ENCODE data around the gene PLEKHB2.

GRCh38 chr2:131093006-131093695 is 12.0 kb upstream of the PLEKHB2 start, which contains the start of gene FAM168B:
- TF ChIP-seq, protein P1, sequence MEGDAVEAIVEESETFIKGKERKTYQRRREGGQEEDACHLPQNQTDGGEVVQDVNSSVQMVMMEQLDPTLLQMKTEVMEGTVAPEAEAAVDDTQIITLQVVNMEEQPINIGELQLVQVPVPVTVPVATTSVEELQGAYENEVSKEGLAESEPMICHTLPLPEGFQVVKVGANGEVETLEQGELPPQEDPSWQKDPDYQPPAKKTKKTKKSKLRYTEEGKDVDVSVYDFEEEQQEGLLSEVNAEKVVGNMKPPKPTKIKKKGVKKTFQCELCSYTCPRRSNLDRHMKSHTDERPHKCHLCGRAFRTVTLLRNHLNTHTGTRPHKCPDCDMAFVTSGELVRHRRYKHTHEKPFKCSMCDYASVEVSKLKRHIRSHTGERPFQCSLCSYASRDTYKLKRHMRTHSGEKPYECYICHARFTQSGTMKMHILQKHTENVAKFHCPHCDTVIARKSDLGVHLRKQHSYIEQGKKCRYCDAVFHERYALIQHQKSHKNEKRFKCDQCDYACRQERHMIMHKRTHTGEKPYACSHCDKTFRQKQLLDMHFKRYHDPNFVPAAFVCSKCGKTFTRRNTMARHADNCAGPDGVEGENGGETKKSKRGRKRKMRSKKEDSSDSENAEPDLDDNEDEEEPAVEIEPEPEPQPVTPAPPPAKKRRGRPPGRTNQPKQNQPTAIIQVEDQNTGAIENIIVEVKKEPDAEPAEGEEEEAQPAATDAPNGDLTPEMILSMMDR (IDR thresholded peaks at IDR 0.05; ENCODE audit: borderline replicate concordance, extremely low read depth, low read length, poor library complexity, severe bottlenecking): no peak
- no peak for TF ChIP-seq EZH2 (IDR thresholded peaks at IDR 0.05; ENCODE audit: borderline replicate concordance, low read depth, low read length, severe bottlenecking)
